GM23248 (cell line): ENCODE results near the gene NEDD4L.

Experiments used
- EZH2 ChIP-seq: fragments of 200-600 bp; sonication (generic); IDR thresholded peaks from 2 replicates; pipeline ENCODE4 v1.6.1; 2018; ENCODE audit warnings: antibody characterized with exemption, mild to moderate bottlenecking; ENCODE audit not compliant: insufficient read depth, poor library complexity, severe bottlenecking
- EZH2phosphoT487 ChIP-seq: fragments of 200-600 bp; sonication (generic); IDR thresholded peaks from 2 replicates; pipeline ENCODE4 v1.6.1; 2018; ENCODE audit warnings: antibody characterized with exemption, moderate library complexity, mild to moderate bottlenecking, low read depth; ENCODE audit not compliant: insufficient read depth

DNA sequence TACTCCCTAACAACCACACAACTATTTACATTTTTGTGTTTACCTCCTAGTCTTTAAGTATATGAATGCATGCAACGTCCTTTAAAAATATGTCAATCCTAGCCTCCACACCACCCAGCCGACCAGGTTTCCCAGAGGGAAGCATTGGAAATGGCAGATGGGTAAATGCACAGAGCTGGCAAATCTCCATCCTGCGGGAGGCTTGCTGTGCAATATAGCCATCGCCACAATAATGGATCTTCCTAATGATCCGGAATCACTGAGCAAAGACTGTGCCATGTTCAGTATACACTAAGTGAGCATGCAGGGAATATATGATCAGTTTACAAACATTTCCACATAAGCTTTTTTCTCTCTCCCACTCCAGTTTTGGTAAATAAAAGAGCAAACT is 131.8 kb downstream of the NEDD4L start:
- TF ChIP-seq EZH2 = no peak
- TF ChIP-seq EZH2phosphoT487 = no peak
